Ishikawa (cell line): ENCODE results near the gene ASXL1.

Experiments used
- CEBPB ChIP-seq: IDR thresholded peaks from 2 replicates; pipeline ENCODE4 v1.6.1; 2012
- CREB1 ChIP-seq: IDR thresholded peaks from 2 replicates; pipeline ENCODE4 v1.6.1; 2012; ENCODE audit warnings: low read depth
- EGR1 ChIP-seq: IDR thresholded peaks from 2 replicates; pipeline ENCODE4 v1.6.1; 2012
- EP300 ChIP-seq: IDR thresholded peaks from 2 replicates; pipeline ENCODE4 v1.6.1; 2012; ENCODE audit warnings: borderline replicate concordance
- FOXM1 ChIP-seq: IDR thresholded peaks from 2 replicates; pipeline ENCODE4 v1.6.1; 2012; ENCODE audit warnings: low read depth, borderline replicate concordance
- MAX ChIP-seq: IDR thresholded peaks from 2 replicates; pipeline ENCODE4 v1.6.1; 2012
- NFIC ChIP-seq: IDR thresholded peaks from 2 replicates; pipeline ENCODE4 v1.6.1; 2012
- RAD21 ChIP-seq: IDR thresholded peaks from 2 replicates; pipeline ENCODE4 v1.6.1; 2012; ENCODE audit warnings: low read depth
- REST ChIP-seq: IDR thresholded peaks from 2 replicates; pipeline ENCODE4 v1.6.1; 2012; ENCODE audit warnings: low read depth, mild to moderate bottlenecking
- TAF1 ChIP-seq: IDR thresholded peaks from 2 replicates; pipeline ENCODE4 v1.6.1; 2012; ENCODE audit warnings: low read depth, mild to moderate bottlenecking
- TCF12 ChIP-seq: IDR thresholded peaks from 2 replicates; pipeline ENCODE4 v1.6.1; 2012; ENCODE audit warnings: low read depth
- TEAD4 ChIP-seq: IDR thresholded peaks from 2 replicates; pipeline ENCODE4 v1.6.1; 2012
- USF1 ChIP-seq: IDR thresholded peaks from 2 replicates; pipeline ENCODE4 v1.6.1; 2012
- YY1 ChIP-seq: IDR thresholded peaks from 2 replicates; pipeline ENCODE4 v1.6.1; 2012; ENCODE audit warnings: low read depth
- ZBTB7A ChIP-seq: IDR thresholded peaks from 2 replicates; pipeline ENCODE4 v1.6.1; 2012; ENCODE audit warnings: low read depth

ASXL1 gene

GRCh38 chr20:32448306-32449056 is 90.3 kb downstream of the ASXL1 start:
- no peak for TF ChIP-seq MAX
- TF ChIP-seq EGR1: no peak

GRCh38 chr20:32449057-32449889 is 91.1 kb downstream of the ASXL1 start:
- TF ChIP-seq YY1 (no peak), NFIC (no peak), CREB1 (no peak), FOXM1 (no peak), USF1 (no peak), RAD21 (no peak), EP300 (no peak), TCF12 (no peak), REST (no peak), TEAD4 (no peak), ZBTB7A (no peak), EGR1 (no peak), MAX (no peak), TAF1 (no peak), CEBPB (no peak)

- TF ChIP-seq TCF12 (no peak), YY1 (no peak), EP300 (no peak), TAF1 (no peak), USF1 (no peak), REST (no peak), EGR1 (no peak), CEBPB (no peak)
Observed at GRCh38 chr20:32449890-32450401, 91.8 kb downstream of the ASXL1 start.

- TF ChIP-seq TCF12: no peak
- TF ChIP-seq YY1: no peak
- no peak for TF ChIP-seq EP300
- no peak for TF ChIP-seq USF1
- no peak for TF ChIP-seq CEBPB
- TF ChIP-seq ZBTB7A: no peak
Observed at GRCh38 chr20:32450484-32451061, 92.4 kb downstream of the ASXL1 start.

- TF ChIP-seq ZBTB7A (no peak), NFIC (no peak), YY1 (no peak), RAD21 (no peak), EP300 (no peak), CREB1 (no peak), TAF1 (no peak), USF1 (no peak)
Observed at GRCh38 chr20:32451340-32451681, 93.2 kb downstream of the ASXL1 start.
